Measurements from ENCODE around the gene AXDND1. TPM values are rescaled to one million over a fixed set of nuclear protein-coding genes. Genes with fewer than 3 reads are reported as not detected.
"Not testable (repeated sequence)": the region's sequence is repeated elsewhere in the genome, so short reads cannot be mapped to it uniquely, and the experiment has no call there.

The AXDND1 gene
- total RNA-seq, 1 donor = 0.27 TPM

DNA sequence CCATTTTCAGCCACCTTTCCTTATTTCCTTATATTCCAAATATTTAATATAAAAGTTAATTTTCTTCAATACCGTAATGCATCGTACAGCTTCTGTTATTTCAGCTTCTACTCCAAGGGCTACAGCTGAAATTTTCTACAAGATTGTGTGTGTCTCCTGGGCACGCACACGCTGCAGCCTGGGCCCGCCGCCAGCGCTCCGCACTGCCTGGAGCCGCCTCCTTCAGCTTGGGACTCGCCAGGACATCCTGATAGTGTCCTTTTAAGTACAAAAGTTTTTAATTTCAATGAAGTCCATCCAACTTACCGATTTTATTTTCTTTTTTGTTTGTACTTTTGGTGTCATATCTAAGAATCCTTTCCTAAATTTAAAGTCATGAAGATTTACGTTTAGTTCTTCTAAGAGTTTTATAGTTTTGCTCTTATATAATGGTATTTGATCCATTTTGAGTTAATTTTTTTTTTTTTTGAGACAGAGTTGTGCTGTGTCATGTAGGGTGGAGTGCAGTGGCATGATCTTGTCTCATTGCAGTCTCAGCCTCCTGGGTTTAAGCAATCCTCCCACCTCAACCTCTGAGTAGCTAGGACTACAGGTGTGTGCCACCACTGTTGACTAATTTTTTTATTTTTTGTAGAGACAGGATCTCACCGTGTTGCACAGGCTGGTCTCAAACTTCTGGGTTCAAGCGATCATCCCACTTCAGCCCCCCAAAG is 82.8 kb downstream of the AXDND1 start:
- DNase-seq (ENCODE audit: low read depth in 2 of 3, low spot score in 2 of 3) = no peak

- not testable (repeated sequence) for DNase-seq (ENCODE audit: low read depth in 2 of 3, low spot score in 2 of 3)
Measured at GRCh38 chr1:179459606-179460206, 93.9 kb downstream of the AXDND1 start.

GRCh38 chr1:179465661-179466060 is 99.9 kb downstream of the AXDND1 start:
- not testable (repeated sequence) for DNase-seq (ENCODE audit: low read depth in 2 of 3, low spot score in 2 of 3)

DNA sequence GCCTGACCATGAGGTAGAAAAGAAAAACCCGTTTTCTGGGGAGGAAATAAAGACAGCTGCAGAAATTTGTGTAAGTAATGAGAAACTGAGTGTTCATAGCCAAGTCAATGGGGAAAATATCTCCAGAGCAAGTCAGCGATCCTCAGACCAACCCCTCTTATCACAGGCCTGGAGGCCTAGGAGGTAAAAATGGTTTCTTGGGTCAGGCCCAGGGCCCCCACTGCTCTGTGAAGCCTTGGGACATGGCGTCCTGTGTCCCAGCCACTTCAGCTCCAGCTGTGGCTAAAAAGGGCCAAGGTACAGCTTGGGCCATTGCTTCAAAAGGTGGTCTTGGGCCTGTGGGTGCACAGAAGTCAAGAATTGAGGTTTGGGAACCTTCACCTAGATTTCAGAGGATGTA is 108.9 kb downstream of the AXDND1 start:
- no peak for DNase-seq (ENCODE audit: low read depth in 2 of 3, low spot score in 2 of 3)

GRCh38 chr1:179476484-179476883 is 110.7 kb downstream of the AXDND1 start:
- no peak for DNase-seq (ENCODE audit: low read depth in 2 of 3, low spot score in 2 of 3)

DNA sequence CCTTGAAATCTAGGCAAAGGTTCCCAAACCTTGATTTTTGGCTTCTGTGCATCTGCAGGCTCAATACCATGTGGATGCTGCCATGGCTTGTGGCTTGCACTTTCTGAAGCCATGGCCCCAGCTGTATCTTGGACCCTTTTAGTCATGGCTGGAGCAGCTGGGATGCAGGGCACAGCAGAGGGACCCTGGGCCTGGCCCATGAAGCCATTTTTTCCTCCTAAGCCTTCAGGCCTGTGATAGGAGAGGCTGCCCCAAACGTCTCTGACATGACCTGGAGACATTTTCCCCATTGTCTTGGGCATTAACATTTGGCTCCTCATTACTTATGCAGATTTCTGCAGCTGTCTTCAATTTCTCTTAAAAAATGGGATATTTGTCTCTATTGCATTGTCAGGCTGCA is 112.6 kb downstream of the AXDND1 start:
- DNase-seq (ENCODE audit: low read depth in 2 of 3, low spot score in 2 of 3) = no peak

DNA sequence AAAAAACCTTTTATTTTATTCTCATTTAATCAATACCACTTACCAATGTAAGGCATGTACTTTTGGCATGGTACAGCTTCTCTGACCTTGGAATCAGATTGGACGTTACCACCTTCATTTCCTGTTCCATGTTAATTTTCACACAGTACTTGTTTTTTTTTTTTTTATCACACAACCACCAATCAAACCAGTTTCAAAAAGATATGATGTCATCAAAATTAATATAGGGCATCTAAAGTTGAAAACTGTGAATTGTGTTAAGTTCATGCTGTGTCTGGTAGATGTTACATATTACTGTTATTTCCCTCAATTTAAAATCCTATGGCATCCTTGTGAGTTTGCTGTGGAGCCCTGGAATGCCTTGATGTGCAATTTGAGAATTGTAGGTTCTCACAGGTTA is 124.8 kb downstream of the AXDND1 start:
- DNase-seq (ENCODE audit: low read depth in 2 of 3, low spot score in 2 of 3) = no peak

DNA sequence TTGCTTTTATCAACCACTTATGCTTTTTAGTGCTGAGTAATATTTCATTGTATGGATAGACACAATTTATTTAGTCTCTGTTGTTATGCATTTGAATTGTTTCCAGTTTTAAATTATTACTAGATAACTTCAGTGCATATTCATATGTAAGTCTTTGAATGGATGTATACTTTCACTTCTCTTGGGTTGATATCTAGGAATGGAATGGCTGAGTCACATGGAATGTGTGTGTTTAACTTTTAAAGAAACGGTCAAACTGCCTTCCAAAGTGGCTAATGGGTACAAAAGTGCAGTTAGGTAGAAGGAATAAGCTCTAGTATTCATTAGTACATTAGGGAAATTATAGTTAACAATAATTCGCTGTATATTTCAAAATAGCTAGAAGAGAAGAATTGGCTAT is 127.6 kb downstream of the AXDND1 start:
- DNase-seq (ENCODE audit: low read depth in 2 of 3, low spot score in 2 of 3) = no peak

- no peak for DNase-seq (ENCODE audit: low read depth in 2 of 3, low spot score in 2 of 3)
Measured at GRCh38 chr1:179506199-179506598, 140.4 kb downstream of the AXDND1 start.

DNA sequence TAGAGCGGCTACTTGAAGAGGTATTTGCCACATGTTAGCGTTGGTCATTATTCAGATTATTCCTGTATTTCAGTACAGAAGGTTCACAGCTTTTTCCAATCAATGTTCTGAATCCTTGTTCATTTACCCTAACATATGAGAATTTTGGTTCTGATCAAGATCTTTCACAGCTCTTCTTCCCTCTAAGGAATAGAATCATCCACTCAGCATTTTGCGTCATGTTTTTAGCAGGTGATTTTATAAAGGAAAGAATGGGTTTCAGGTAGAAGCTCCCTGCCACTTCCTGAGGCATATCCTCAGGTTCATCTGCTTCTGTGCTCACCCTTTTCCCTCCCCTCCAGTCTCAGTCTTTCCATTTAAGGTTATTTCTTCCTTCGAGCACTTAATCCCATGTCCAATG is 143.6 kb downstream of the AXDND1 start:
- DNase-seq (ENCODE audit: low read depth in 2 of 3, low spot score in 2 of 3) = no peak

DNA sequence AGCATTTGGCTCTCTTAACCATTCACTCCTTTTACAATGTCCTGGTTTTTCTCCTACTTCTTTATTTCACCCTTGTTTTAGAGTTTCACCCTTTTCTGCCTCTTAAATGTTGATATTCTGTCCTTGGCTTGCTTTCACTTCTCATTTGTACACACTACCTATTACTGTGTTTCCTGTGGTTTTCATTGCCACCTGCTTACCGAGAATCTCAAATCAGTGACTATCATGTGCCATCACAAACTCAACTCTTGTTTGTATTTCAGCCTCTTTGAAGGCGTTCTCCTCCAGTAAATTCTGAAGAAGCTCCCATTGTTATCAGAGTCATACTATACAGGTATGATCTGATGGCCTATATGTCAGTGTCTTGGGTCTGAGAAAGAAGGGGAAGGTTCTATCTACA is 144.3 kb downstream of the AXDND1 start:
- no peak for DNase-seq (ENCODE audit: low read depth in 2 of 3, low spot score in 2 of 3)

DNA sequence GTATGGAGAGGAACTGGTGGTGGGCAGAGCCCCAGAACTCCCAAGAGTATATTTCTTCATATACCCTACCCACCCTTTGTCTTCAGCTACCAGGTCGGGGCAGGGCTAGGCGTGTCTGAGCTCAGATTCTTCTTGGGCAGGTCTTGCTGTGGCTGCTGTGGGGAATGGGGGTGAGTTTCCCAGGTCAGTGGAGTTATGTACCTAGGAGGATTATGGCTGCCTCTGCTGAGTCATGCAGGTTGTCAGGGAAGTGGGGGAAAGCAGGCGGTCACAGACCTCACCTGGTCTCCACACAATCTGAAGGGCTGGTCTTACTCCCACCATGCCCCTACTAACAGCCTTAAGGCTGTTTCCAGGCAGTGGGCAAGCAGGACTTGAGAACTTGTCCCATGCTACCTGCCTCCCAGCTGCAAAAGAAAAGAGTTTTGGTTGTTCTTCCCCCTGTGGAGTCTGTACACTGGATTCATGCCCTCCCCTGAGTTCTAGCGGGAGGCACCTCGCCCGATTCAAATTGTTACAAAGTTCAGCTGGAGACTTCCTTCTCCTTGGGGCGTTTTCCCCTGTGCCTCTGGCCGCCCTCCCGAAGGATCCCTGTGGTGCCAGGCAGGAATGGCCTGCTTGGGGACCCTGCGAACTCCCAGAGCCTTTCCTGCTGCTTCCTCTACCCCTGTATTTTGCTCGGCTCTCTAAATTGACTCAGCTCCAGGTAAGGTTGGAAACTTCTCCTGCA is 151.4 kb downstream of the AXDND1 start:
- no peak for DNase-seq (ENCODE audit: low read depth in 2 of 3, low spot score in 2 of 3)

DNA sequence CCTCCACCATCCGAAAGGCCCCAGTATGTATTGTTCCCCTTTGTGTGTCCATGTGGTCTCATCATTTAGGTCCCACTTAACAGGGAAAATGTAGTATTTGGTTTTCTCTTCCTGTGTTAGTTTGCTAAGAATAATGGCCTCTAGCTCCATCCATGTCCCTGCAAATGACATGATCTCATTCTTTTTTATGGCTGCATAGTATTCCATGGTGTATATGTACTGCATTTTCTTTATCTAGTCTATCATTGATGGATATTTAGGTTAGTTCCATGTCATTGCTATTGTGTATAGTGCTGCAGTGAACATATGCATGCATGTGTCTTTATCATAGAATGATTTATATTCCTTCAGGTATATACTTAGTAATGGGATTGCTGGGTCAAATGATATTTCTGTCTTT is 152.8 kb downstream of the AXDND1 start:
- DNase-seq (ENCODE audit: low read depth in 2 of 3, low spot score in 2 of 3) = not testable (repeated sequence)

- no peak for DNase-seq (ENCODE audit: low read depth in 2 of 3, low spot score in 2 of 3)
Measured at GRCh38 chr1:179529482-179530195, 163.9 kb downstream of the AXDND1 start.

DNA sequence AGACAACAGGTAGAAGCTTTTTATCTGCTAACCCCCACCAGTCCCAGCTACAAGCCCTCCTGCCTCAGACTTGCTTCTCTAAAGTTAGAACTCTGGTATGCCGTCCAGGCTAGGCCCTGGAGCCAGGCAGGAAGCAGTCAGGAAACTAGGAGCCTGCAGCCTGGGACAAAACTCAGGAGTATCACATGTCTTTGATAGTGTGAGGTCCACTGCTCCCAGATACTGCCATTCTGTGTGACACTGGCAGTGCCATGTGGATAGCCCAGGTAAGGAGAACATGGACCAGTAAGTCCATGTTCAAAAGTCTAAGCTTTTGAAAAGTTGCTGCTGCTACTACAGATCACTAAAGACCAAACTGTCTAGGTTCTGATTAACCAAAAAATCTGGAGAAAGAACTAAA is 164.6 kb downstream of the AXDND1 start:
- DNase-seq (ENCODE audit: low read depth in 2 of 3, low spot score in 2 of 3) = no peak

GRCh38 chr1:179541774-179542173 is 176.0 kb downstream of the AXDND1 start:
- DNase-seq (ENCODE audit: low read depth in 2 of 3, low spot score in 2 of 3) = no peak

DNA sequence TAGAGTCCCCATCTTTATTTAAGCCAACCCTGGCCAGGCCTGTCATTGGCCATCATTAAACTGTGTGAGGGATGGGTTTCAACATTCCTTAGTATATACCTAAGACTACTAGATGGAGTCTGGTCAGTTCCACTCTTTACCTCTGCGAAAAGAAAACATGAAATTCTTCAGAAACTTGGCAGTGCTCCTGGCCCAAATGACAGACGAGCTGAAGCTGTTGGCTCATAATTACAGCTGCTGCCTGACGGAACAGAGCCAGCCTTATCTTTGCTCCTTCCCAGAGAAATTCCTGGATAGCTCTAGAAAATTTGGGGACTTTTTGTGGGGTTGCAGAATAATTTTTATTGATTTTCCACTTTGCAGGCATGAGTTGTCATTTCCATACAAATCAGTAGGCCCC is 179.6 kb downstream of the AXDND1 start:
- DNase-seq (ENCODE audit: low read depth in 2 of 3, low spot score in 2 of 3) = no peak

DNA sequence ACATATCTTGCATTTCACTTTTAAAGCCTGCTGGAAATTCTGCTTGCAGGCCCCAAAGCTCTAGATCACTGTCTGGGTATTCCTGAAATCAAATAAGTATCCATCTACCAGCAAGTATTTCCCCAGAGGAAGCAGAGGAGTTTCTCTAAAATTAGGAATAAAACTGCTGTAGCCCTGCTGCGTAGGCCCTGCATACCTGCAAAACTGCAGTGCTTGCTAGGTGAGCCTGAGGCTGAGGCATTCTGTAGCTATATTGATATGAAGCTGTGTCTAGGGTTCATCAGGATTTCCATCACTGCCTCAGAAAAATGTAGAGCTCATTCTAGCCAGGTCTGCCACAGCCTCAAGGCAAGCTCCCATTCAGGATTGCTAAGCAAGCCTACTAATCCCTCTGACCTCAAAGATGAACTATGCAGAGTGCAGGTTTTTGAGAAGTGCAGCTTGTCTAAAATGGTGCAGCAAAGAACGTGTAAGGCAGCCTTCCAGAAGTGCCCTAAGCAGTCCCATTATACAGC is 181.3 kb downstream of the AXDND1 start:
- DNase-seq (ENCODE audit: low read depth in 2 of 3, low spot score in 2 of 3) = no peak

DNA sequence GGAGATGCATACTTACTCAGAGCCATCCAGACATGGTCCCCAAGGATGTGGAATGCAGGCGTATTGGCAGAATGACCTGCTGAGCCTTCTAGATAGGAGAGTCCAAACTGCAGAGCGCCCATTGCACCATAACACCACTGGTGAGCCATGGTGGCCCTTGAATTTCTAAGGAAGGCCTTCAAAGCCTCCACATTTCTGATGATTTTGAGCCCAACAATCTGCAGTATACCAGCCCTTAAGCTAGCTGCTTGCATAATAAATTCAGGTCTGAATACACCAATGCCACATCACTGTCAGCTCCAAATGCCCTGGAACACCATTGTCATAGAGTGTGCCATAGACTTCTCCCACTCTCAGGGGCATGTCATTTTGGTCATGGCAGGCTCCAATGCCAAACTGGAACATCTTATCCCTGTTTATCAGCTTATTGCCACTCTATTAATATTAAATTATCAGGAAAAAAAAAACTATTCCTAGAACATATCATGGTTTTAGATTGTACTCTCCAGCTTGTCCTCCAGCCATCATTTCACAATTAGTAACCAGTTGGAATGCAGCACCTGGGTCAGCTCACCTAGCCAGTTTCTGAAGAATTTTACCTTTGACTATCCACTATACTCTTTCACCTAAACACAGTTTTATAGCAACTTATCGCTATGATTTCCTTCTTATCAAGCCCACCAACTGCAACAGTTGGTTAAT is 183.0 kb downstream of the AXDND1 start:
- DNase-seq (ENCODE audit: low read depth in 2 of 3, low spot score in 2 of 3) = no peak

GRCh38 chr1:179549368-179549700 is 183.6 kb downstream of the AXDND1 start:
- no peak for DNase-seq (ENCODE audit: low read depth in 2 of 3, low spot score in 2 of 3)
